ENCODE results near the gene OMP. TPM values are rescaled to one million over a fixed set of nuclear protein-coding genes. Genes with fewer than 3 reads are reported as not detected.
"Not testable (repeated sequence)": the region's sequence is repeated elsewhere in the genome, so short reads cannot be mapped to it uniquely, and the experiment has no call there.

Gene OMP
- total and polyA plus RNA-seq, 2 of the 13 experiments (the other 11 are each of a cell fraction or from before 2014, with no cell fraction given): not detected

DNA sequence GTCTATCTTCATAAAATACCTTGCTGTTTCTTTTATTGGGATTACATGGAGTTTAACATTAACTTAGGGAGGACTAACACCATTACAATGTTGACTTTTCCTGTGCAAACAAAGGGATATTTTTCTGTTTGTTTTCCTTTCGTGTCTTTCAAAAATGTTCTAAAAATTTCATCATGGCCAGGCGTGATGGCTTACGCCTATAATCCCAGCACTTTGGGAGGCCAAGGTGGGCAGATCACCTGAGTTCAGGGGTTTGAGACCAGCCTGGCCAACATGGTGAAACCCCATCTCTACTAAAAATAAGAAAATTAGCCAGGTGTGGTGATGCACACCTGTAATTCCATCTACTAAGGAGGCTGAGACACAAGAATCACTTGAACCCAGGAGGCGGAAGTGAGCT lies 41.4 kb upstream of the OMP start (continued):
- 0 out of 2 replicates have a peak, but pooled peaks have one; percentile 57 for TF ChIP-seq HOXA5 (CRISPR knock-in tag; IDR thresholded peaks at IDR 0.05)
- peak; percentile 68 for TF ChIP-seq HDAC2 (CRISPR knock-in tag; IDR thresholded peaks at IDR 0.05)
- peak; percentile 59 for TF ChIP-seq FOSL2 (CRISPR knock-in tag; IDR thresholded peaks at IDR 0.05)
- peak; percentile 73 for TF ChIP-seq CEBPB (IDR thresholded peaks at IDR 0.05; ENCODE audit: borderline replicate concordance, low read depth, low read length)
- TF ChIP-seq RARA (CRISPR knock-in tag; IDR thresholded peaks at IDR 0.05): peak; percentile 77
- TF ChIP-seq, protein P1, sequence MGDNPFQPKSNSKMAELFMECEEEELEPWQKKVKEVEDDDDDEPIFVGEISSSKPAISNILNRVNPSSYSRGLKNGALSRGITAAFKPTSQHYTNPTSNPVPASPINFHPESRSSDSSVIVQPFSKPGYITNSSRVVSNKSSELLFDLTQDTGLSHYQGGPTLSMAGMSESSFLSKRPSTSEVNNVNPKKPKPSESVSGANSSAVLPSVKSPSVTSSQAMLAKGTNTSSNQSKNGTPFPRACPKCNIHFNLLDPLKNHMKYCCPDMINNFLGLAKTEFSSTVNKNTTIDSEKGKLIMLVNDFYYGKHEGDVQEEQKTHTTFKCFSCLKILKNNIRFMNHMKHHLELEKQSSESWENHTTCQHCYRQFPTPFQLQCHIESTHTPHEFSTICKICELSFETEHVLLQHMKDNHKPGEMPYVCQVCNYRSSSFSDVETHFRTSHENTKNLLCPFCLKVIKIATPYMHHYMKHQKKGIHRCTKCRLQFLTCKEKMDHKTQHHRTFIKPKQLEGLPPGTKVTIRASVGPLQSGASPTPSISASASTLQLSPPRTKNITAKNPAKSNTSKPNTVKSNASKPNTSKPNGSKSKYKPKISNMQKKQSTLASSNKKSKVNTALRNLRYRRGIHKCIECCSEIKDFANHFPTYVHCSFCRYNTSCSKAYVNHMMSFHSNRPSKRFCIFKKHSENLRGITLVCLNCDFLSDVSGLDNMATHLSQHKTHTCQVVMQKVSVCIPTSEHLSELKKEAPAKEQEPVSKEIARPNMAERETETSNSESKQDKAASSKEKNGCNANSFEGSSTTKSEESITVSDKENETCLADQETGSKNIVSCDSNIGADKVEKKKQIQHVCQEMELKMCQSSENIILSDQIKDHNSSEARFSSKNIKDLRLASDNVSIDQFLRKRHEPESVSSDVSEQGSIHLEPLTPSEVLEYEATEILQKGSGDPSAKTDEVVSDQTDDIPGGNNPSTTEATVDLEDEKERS (CRISPR knock-in tag; IDR thresholded peaks at IDR 0.05): peak; percentile 30; the same call in 1 of the 2 replicates
- not testable (repeated sequence) for TF ChIP-seq SOX6 (IDR thresholded peaks at IDR 0.05)
- TF ChIP-seq SOX6 (CRISPR knock-in tag; IDR thresholded peaks at IDR 0.05): peak; percentile 88
- peak; percentile 28; the same call in 1 of the 2 replicates for TF ChIP-seq GABPB1 (CRISPR knock-in tag; IDR thresholded peaks at IDR 0.05)
- TF ChIP-seq, protein P2, sequence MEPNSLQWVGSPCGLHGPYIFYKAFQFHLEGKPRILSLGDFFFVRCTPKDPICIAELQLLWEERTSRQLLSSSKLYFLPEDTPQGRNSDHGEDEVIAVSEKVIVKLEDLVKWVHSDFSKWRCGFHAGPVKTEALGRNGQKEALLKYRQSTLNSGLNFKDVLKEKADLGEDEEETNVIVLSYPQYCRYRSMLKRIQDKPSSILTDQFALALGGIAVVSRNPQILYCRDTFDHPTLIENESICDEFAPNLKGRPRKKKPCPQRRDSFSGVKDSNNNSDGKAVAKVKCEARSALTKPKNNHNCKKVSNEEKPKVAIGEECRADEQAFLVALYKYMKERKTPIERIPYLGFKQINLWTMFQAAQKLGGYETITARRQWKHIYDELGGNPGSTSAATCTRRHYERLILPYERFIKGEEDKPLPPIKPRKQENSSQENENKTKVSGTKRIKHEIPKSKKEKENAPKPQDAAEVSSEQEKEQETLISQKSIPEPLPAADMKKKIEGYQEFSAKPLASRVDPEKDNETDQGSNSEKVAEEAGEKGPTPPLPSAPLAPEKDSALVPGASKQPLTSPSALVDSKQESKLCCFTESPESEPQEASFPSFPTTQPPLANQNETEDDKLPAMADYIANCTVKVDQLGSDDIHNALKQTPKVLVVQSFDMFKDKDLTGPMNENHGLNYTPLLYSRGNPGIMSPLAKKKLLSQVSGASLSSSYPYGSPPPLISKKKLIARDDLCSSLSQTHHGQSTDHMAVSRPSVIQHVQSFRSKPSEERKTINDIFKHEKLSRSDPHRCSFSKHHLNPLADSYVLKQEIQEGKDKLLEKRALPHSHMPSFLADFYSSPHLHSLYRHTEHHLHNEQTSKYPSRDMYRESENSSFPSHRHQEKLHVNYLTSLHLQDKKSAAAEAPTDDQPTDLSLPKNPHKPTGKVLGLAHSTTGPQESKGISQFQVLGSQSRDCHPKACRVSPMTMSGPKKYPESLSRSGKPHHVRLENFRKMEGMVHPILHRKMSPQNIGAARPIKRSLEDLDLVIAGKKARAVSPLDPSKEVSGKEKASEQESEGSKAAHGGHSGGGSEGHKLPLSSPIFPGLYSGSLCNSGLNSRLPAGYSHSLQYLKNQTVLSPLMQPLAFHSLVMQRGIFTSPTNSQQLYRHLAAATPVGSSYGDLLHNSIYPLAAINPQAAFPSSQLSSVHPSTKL (CRISPR knock-in tag; IDR thresholded peaks at IDR 0.05): peak; percentile 92
- TF ChIP-seq, protein P3, sequence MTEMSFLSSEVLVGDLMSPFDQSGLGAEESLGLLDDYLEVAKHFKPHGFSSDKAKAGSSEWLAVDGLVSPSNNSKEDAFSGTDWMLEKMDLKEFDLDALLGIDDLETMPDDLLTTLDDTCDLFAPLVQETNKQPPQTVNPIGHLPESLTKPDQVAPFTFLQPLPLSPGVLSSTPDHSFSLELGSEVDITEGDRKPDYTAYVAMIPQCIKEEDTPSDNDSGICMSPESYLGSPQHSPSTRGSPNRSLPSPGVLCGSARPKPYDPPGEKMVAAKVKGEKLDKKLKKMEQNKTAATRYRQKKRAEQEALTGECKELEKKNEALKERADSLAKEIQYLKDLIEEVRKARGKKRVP (CRISPR knock-in tag; IDR thresholded peaks at IDR 0.05): peak; percentile 69 to 99
- TF ChIP-seq ADNP (CRISPR knock-in tag; IDR thresholded peaks at IDR 0.05): 0 out of 2 replicates have a peak, but pooled peaks have one; percentile 41
- TF ChIP-seq, protein P4, sequence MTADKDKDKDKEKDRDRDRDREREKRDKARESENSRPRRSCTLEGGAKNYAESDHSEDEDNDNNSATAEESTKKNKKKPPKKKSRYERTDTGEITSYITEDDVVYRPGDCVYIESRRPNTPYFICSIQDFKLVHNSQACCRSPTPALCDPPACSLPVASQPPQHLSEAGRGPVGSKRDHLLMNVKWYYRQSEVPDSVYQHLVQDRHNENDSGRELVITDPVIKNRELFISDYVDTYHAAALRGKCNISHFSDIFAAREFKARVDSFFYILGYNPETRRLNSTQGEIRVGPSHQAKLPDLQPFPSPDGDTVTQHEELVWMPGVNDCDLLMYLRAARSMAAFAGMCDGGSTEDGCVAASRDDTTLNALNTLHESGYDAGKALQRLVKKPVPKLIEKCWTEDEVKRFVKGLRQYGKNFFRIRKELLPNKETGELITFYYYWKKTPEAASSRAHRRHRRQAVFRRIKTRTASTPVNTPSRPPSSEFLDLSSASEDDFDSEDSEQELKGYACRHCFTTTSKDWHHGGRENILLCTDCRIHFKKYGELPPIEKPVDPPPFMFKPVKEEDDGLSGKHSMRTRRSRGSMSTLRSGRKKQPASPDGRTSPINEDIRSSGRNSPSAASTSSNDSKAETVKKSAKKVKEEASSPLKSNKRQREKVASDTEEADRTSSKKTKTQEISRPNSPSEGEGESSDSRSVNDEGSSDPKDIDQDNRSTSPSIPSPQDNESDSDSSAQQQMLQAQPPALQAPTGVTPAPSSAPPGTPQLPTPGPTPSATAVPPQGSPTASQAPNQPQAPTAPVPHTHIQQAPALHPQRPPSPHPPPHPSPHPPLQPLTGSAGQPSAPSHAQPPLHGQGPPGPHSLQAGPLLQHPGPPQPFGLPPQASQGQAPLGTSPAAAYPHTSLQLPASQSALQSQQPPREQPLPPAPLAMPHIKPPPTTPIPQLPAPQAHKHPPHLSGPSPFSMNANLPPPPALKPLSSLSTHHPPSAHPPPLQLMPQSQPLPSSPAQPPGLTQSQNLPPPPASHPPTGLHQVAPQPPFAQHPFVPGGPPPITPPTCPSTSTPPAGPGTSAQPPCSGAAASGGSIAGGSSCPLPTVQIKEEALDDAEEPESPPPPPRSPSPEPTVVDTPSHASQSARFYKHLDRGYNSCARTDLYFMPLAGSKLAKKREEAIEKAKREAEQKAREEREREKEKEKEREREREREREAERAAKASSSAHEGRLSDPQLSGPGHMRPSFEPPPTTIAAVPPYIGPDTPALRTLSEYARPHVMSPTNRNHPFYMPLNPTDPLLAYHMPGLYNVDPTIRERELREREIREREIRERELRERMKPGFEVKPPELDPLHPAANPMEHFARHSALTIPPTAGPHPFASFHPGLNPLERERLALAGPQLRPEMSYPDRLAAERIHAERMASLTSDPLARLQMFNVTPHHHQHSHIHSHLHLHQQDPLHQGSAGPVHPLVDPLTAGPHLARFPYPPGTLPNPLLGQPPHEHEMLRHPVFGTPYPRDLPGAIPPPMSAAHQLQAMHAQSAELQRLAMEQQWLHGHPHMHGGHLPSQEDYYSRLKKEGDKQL (CRISPR knock-in tag; IDR thresholded peaks at IDR 0.05; ENCODE audit: low read depth): peak; percentile 84; the same call in 1 of the 2 replicates
- TF ChIP-seq TBX2 (CRISPR knock-in tag; IDR thresholded peaks at IDR 0.05; ENCODE audit: borderline replicate concordance): peak; percentile 41; the same call in 1 of the 2 replicates

All from HepG2 (cell line).